HG02623 (cell line): ENCODE results near the gene DCTD.
"Not testable (repeated sequence)": the region's sequence is repeated elsewhere in the genome, so short reads cannot be mapped to it uniquely, and the experiment has no call there.

Experiments used
- ATAC-seq: cut with Tn5 transposase; IDR thresholded peaks from one replicate; pipeline ENCODE4 v1.9.1; 2021; ENCODE audit warnings: moderate library complexity; ENCODE audit not compliant: unreplicated experiment

Gene DCTD

DNA sequence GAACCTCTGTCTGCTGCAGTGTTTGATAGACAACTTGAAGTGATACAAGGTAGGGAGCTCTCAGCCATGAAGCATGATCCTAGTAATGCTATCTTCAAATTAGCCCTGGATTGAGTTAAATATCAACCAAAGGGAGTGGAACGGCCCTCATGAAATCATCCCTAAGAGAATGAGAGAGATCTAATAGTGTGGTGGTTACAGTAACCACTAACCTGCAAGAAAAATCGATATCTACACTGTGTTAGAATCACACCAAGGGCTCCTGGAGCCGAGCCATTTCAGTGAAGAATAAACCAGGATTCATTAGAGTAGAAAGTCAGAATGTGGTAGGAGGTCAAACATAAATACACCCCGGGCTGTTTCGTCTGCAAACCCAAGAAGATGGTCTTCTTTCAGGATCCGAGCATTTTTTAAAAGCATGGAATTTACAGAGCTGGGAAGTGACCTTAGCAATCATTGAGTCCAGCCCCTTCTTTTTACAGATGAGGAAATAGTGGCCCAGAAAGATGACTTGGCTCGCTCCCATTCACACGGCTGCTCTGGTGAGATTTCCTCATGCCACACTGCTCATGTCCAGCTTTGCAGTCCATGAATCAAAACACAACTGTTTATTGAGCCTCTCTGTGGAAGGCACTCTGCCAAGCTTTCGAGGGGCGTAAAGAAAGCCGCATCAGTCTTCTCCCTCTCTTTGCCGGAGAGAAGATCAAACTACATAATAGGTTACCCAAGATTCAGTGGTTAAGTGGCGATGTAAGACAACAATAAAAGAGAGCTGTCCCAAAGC, 5.5 kb upstream of the DCTD start:
- no peak for ATAC-seq

DNA sequence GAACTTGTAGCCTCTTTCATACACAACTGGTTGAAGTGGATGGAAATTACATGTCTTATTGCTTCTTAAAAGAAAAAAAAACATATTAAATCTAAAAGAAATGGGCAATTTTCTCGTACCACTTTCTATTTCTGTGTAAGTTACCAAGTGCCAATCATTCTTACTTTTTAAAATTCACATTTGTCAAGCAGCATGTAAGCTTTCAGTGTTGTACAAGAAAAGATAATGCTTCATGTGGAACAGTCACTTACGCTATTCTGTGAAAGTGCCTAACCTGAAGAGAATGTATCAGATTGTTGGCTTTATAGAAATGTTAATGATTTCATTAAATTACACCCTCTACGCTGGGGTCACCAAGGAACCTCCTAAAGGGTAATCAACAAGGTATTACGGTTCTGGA, 4.4 kb upstream of the DCTD start:
- ATAC-seq, result no peak

DNA sequence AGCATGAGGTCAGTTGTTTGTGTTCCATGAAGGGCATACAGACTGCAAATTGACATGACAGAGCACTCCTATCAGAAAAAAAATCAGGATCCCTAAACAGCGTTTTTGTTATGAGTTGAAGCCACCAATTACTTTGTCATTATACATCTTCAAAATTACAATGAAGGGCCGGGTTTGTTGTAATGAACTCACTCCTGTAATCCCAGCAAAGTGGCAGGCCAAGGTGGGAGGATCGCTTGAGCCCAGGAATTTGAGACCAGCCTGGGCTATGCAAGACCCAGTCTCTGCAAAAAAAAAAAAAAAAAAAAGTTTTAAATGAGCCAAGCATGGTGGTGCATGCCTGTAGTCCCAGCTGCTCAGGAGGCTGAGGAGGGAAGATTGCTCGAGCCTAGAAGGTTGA, 3.5 kb upstream of the DCTD start:
- ATAC-seq, result no peak

DNA sequence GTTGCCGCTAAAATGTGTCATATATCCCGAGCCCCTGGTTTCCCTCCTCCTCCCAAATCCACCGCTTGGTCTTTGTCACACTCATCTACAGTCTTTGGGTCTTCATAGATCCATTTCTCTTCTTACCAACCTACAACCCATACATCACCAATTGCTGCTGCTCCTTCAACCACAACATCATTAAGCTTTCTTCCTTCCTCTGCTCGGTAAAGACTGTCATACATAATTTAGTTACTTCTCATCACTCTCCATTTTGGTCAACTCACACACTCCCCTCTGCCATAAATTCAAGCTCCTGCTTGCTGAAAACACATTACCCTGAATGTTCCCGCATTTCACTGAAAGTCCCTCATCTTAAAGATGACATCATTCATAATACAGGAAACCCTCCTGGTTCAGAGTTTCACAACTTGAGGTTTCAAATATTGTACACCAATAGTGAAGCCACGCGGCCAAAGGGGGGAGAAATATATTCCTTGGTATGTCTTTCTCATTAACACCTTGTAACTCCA, 1.7 kb upstream of the DCTD start:
- ATAC-seq, result peak; percentile 20

DNA sequence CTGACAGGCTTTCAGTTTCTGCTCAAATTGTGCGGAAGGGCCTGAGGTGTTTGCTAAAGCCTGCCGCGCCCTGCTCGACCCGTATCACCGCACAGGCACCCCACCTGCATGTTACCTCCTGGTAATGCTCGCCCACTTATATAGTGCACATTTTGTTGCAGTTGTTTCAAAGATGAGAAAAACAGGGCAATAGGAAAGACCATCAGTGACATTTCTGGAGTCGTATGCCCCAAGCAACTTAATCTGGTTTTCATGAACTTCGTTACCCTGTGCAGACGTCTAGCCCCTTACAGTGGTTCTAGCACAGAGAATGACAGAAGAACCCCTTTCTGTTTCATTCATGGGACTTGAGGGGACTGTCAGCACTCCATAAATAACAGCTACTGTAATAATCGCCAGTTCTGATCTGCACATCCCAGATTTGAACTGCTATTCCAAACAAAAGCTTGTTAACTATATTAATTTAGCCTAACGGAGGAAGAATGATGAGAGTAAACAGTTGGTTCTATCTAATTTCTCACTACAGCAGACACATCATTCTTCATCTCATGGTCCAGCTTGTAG, 940 bp upstream of the DCTD start:
- peak; percentile 11 for ATAC-seq

DNA sequence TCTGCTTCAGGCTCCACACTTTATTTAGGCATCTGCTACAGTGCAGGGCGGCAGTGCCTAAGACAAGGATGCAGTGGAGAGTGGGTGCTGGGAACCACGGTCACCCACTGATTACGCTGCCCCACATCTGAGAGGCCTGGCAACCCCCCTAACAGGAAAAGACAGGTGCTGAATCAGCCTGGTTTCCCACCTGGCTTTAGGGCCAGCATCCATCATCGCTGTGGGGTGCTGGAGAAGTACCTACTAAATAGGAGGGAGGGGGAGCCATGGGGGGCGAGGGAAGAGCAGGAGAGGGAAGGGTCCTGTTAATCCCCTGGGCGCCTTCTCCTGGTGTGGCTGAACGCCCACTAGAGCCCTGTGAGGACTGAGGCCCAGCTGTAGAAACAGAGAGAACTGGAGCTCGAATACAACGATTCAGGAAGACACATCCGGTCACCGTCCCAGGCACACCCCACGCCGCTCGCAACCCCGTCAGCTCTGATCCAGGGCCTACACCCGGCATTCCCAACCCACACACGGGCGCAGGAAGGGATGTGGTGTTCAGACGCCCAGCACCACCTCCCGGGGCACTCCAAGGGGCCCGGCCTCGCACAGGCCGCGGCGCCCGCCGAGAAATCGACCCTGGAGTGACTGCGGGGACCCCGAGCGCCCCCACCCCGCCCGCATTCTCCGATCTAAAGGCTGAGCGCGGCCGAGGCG, 554 bp downstream of the DCTD start:
- peak; percentile 14 for ATAC-seq

DNA sequence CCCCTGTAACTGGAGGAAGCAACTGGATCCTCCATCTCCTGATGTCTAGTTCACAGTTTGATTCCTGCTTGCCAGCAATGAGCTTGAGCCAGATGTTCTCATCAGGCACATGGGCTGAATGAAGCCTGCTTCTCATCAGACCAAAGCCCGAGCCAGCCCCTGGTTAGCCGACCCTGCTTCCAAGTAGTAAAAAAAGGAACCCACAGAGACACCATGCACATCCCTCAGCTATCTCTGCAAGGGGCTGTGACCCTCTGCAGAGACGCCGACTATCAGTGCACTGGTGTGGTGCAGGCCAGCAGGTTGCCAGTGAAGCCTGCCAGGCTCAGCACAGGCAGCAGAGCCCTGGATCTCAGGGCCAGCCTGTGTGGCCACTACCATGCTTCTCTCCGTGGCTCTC, 2.8 kb downstream of the DCTD start:
- no peak for ATAC-seq

DNA sequence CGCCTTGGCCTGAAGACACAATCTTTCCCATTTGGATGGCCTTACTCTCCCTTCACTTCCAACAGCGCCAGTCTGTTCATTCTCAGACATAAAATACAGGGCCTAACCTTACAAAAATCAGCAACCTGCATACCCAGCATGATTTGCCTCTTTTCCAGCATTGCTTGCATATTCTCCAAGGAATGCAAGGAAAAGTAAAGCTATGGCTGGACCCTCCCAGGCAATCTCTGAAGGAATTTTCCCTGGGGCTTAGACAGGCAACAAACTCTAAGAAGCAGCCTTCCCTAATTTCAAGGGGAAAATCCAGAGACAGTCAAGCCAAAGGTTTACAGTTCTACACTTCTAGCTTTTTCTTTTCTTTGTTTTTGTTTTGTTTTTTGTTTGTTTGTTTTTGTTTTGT, 3.6 kb downstream of the DCTD start:
- ATAC-seq, result no peak

DNA sequence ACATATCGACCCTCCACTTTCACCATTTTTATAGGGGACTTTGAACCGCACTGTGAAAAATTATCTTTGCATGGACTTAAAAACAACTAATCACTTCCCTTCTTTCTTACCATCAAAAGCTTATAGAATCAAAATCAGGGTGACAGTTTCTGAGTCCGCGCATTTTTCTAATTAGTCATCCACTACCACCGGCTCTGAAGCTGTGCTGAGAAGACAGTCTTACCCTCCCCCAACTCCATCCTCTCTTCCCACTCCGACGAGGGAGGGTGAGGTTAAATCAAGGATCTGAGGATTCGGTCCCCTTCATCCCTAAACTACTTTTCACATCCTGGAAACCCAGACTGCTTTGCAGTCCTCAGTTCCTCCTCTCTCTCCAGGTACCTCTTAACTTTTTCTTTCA, 4.2 kb downstream of the DCTD start:
- ATAC-seq, result no peak

DNA sequence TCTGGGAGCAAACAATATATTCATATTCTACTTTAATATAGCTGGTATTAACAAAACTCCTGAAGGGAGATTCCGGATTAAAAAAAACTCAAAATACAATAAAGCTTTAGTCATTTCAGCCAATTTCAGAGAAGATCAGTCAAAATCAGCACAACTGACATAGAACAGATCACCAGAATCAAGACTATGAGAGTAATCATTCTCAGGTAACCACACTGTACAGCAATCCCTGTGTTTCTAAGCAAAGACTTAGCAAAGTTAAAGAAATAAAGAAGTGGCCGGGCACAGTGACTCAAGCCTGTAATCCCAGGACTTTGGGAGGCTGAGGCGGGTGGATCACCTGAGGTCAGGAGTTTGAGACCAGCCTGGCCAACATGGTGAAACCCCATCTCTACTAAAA, 9.1 kb downstream of the DCTD start:
- ATAC-seq, result no peak

DNA sequence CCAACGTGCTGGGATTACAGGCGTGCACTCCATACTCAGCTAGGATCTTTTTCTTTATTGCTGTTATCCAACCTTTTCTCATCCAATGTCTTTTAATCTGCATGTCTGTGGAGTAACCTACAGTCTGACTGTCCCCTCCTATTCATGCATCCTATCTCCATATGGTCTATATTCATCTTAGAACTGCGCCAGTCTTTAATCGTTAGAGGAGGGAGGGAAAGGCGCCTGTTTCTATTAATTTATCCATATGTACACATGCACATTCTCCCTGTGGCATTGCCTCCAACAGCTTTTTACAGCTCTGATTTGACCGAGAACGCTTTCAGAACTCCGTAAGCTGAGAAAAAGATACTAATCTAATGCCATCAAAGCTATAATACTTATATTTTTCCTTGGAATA, 9.8 kb downstream of the DCTD start:
- ATAC-seq, result no peak

DNA sequence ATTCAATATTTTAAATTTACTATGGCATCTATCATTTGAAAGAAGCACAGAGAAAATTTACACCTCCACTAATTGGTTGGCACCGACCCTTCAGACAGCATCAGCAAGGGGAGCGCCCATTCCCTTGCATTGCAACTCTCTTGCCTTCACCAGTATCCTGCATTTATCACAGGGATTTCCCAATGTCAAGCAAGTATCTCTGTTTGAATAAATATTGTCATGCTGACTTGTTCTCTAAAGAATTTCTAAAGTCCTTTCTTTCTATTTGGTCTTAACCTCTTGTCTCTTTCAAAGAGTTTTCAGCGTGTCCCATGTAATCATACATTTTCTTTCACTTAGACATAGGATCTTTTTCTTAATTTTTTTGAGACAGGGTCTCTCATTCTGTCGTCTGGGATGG, 10.4 kb downstream of the DCTD start:
- no peak for ATAC-seq

DNA sequence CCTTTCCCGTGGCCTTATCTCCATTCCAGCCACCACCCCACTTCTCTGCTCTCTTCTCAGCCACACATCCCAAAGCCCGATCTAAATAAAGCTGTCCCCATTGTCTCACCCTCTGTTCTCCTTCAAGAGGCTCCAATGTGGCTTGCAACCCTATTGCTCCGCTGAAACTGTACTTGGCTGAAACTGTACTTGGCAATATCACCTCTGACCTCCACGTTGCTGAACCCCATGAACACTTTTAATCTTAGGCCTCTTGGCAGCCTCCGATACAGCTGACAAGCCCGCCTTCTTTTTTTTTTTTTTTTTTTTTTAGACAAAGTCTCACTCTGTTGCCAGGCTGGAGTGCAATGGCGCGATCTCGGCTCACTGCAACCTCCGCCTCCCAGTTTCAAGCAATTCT, 12.1 kb downstream of the DCTD start:
- no peak for ATAC-seq

DNA sequence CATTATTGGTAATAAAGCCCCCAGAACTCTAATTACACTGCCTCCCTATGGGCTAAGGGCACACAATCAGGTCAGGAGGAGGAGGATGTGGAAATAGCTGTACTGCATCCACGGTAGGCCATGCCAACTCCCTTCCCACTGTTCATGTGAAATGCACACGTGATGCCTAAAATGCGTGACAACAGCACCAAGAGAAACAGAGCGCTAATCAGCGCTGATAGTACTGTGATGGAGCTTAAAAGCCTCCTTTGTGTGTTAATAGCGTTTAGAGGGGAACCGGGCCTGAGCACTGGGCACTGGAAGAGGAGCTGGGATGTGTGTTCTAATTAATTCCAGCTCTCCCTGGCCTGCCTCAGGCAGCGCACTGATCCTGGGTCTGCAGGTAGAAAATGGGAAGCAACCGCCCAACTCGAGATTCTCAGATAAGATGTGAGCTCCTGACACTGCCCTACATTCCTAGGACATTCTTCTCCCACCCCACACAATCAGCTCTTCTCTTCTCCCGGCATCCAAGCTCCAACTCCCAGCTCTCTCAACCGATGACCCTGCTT, 12.9 kb downstream of the DCTD start:
- ATAC-seq, result no peak

DNA sequence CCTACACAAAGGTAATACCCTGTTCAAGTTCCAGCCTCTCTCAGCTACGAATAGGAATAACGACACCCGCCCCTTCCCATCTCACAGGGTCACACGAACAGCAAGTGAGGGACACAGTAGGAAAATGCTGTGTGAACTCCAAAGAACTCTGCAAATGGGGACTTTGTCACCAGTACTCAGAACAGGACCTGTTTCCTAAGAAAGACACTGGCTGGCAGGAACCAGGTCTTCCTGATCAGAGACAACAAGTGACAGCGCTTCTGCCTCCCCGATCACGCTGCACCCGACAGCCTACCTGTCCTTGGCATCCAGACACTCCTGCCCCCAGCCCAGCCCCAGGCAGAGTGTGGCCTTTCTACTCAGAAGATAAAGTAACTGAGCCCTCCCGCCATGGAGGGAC, 14.2 kb downstream of the DCTD start:
- ATAC-seq, result no peak

DNA sequence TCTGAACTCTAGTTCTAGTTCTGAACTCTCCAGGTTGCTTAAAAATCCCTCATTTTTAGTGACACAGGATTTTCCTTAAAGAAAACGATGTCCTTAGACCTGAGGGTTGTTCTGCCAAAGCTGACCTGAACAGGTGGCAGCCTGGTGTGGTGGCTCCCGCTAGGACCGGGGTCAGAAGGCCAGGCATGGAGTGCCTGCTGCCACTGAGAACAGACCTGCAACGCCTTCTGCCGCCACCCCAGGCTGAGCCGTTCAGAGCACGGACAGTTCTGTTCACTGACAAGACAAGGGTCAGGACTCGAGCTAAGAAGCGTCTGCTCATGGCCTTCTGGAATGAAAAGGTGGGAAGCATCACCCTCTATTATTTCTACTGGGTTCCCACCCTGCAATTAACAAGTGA, 15.8 kb downstream of the DCTD start:
- ATAC-seq, result no peak

DNA sequence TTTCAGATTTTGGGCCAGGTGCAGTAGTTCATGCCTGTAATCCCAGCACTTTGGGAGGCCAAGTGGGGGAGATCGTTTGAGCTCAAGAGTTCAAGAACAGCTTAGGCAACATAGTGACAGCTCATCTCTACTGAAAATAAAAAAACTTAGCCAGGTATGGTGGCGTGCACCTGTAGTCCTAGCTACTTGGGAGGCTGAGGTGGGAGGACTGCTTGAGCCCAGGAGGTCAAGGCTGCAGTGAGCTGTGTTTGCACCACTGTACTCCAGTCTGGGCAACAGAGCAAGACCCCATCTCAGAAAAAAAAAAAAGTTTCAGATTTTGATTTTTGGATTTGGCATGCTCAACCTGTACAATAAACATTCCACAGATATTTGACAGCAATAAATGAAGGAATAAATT, 17.2 kb downstream of the DCTD start:
- ATAC-seq, result not testable (repeated sequence)

DNA sequence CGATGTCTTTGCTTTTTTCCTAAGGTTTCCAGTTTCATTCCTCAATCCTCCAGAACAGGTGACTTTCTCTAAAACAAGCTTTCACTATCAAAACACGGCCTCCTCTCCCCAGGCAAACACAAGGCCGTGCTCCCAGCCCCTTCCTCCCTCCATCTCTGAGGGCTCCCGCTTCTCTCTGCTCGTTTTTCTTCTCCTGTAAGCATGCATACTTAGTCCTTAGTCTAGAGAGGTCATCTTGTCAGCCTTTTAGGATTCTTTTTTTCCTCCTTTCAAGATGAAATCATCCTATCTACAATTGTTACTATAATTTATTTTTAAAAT, 18.7 kb downstream of the DCTD start:
- no peak for ATAC-seq

DNA sequence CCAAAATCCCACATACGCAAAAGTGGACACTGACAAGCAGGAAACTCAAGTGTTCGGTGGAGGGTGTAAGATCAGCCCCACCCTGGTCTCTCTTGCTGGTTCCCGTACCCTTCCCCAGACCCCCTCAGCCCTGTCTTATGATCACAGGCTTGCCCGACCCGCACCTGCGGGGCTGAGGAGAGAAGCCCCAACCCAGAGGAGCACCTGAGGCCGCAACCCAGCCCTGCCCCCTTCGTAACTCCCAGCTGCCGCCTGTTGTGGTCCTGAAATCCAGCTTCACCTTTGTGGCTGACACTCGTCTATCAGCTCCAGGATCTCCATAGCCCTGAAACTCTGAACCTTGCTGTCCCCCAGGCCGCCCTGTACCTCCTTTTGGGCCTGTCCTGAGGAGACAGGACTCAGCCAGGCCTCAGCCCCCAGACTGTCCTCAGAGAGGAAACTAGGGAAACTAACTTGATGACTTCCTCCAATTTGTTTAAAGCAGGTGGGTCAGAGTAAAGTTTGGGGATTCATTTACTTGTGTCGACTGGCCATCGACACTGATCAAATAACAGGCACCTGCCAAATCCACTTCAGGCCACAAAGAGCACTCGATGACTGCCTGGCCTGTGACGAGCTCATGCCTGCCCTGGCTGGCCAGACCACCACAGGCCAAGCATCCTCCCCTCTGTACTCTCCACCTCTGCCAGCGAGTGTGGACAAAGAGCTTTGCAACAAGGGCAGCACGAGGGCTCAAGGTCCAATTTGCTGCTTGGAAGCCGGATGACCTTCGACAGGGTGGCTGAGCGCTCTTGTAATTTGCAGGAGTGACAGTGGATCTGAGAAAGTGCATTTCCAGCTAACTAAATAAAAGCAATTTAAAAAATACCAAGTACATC, 19.3 kb downstream of the DCTD start:
- no peak for ATAC-seq

DNA sequence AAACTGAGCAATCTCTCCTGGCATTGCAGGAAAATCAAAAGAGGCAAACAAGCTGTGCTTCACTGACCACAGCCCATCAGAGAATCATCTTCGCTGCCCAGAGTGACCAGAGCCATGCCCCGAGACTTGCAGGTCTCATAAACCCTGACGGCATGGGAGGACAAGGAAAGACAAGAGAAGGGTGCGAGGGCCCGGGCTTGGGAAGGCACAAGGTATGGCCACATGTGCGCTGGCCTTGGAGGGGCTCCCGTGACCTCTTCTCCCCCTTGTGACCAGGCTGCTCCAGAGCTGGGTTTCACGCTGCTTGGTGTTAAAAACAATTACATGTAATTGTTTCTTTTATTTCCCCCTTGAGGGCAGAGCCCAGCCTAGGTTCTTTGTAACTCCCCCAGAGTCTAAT, 20.8 kb downstream of the DCTD start:
- no peak for ATAC-seq

DNA sequence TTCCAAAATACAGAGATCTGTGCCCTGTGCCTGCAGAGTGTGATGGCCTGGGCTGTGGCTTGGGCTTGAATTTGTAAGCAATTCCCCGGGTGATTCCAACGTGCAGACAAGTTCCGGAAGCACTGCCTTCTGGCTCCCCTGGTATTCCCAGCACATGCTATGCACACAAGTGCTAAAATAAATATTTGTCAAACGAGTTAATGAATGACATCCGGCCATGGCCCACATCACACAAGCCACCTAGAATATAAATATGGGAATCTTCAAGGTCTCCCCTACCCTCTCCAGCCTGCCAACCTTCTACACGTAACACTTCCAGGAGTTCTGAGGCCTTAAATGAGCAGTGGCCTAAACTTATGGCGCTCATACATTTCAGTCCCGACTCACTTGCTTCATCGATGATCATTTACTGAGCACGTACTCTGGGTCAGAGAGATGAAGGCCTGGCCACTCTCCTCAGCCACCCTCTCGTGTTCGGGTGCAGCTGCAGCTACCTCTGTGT, 21.3 kb downstream of the DCTD start:
- ATAC-seq, result no peak
